HL-60 (cell line): ENCODE measurements around the gene DLG5.

Experiments
- DNase-seq, 2 experiments: peaks; one replicate each; pipeline ENCODE4 v3.0.0-alpha.2; 2010 to 2020; ENCODE audit warnings: low read depth in 1 of 2, low spot score in 1 of 2
- H3K27ac ChIP-seq: fragments of 250-450 bp; sonication (Bioruptor Pico); replicated peaks from 2 replicates; pipeline ENCODE4 v1.5.1; 2020; ENCODE audit warnings: mild to moderate bottlenecking, moderate library complexity
- H3K27me3 ChIP-seq: fragments of 250-450 bp; sonication (Bioruptor Pico); 2 replicates; pipeline ENCODE4 v1.5.1; 2021; ENCODE audit warnings: mild to moderate bottlenecking, moderate library complexity; ENCODE audit not compliant: insufficient read depth, poor library complexity, severe bottlenecking
- H3K4me3 ChIP-seq: replicated peaks from 2 replicates; pipeline ENCODE4 v1.5.1; 2011; ENCODE audit warnings: mild to moderate bottlenecking, control low read depth, low read length; ENCODE audit not compliant: insufficient read depth
- GABPA ChIP-seq: IDR thresholded peaks from 2 replicates; pipeline ENCODE4 v1.6.1; 2012; ENCODE audit warnings: low read depth
- POLR2AphosphoS5 ChIP-seq: IDR thresholded peaks from 2 replicates; pipeline ENCODE4 v1.6.1; 2012; ENCODE audit warnings: low read depth
- SPI1 ChIP-seq: IDR thresholded peaks from 2 replicates; pipeline ENCODE4 v1.6.1; 2012; ENCODE audit warnings: low read depth, mild to moderate bottlenecking, borderline replicate concordance
- TF ChIP-seq, protein P1 (sequence below): IDR thresholded peaks from 2 replicates; pipeline ENCODE4 v1.6.1; 2012; ENCODE audit warnings: low read depth; ENCODE audit not compliant: insufficient replicate concordance
- TF ChIP-seq, protein P2 (sequence below): IDR thresholded peaks from one replicate; pipeline ENCODE4 v1.5.1; 2011; ENCODE audit warnings: low read length, control low read depth, inconsistent platforms; ENCODE audit not compliant: insufficient read depth

Gene DLG5

DNA sequence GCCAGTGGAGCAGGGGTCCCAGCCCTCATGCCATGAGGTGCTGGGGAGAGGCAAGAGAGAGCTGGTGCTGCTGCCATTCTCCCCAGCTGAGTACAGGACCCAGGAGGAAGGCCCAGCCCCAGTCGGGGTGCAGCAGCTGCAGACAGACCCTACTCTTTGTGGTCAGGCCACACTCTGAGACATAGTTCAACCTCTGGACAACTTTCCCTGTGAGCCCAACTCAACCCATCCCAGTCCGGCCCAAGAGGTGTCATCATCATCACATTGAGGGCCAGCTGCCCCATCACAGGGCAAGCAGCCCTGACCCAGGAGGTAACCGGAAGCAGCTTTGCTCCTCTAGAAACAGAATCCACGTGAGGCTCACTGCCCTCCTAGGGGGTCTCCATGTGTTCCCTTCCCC lies 155.1 kb downstream of the DLG5 start:
- TF ChIP-seq, protein P1, sequence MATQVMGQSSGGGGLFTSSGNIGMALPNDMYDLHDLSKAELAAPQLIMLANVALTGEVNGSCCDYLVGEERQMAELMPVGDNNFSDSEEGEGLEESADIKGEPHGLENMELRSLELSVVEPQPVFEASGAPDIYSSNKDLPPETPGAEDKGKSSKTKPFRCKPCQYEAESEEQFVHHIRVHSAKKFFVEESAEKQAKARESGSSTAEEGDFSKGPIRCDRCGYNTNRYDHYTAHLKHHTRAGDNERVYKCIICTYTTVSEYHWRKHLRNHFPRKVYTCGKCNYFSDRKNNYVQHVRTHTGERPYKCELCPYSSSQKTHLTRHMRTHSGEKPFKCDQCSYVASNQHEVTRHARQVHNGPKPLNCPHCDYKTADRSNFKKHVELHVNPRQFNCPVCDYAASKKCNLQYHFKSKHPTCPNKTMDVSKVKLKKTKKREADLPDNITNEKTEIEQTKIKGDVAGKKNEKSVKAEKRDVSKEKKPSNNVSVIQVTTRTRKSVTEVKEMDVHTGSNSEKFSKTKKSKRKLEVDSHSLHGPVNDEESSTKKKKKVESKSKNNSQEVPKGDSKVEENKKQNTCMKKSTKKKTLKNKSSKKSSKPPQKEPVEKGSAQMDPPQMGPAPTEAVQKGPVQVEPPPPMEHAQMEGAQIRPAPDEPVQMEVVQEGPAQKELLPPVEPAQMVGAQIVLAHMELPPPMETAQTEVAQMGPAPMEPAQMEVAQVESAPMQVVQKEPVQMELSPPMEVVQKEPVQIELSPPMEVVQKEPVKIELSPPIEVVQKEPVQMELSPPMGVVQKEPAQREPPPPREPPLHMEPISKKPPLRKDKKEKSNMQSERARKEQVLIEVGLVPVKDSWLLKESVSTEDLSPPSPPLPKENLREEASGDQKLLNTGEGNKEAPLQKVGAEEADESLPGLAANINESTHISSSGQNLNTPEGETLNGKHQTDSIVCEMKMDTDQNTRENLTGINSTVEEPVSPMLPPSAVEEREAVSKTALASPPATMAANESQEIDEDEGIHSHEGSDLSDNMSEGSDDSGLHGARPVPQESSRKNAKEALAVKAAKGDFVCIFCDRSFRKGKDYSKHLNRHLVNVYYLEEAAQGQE: no peak
- TF ChIP-seq, protein P2, sequence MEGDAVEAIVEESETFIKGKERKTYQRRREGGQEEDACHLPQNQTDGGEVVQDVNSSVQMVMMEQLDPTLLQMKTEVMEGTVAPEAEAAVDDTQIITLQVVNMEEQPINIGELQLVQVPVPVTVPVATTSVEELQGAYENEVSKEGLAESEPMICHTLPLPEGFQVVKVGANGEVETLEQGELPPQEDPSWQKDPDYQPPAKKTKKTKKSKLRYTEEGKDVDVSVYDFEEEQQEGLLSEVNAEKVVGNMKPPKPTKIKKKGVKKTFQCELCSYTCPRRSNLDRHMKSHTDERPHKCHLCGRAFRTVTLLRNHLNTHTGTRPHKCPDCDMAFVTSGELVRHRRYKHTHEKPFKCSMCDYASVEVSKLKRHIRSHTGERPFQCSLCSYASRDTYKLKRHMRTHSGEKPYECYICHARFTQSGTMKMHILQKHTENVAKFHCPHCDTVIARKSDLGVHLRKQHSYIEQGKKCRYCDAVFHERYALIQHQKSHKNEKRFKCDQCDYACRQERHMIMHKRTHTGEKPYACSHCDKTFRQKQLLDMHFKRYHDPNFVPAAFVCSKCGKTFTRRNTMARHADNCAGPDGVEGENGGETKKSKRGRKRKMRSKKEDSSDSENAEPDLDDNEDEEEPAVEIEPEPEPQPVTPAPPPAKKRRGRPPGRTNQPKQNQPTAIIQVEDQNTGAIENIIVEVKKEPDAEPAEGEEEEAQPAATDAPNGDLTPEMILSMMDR: no peak
- TF ChIP-seq GABPA (no peak), SPI1 (no peak), POLR2AphosphoS5 (no peak)
- Histone ChIP-seq H3K4me3 (no peak overlapping the region), H3K27me3 (peaks cover 2% of the 10 kb centered on the region), H3K27ac (no peak overlapping the region)
- DNase-seq: no peak

DNA sequence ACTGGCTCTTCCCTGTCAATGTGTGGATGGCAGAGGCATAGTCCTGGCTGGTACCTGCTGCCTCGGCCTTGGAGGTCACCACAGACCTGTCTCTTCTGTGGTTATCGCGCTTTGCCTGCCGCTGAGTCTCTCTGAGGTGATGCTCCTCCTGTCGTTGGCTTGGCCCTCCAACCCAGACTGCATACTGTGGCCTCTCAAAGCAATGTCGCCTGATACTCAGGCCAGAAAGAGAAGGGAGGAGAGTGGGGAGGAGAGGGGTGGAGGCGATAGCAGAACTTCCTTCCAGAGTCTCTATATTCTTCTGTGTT lies 155.7 kb downstream of the DLG5 start:
- Histone ChIP-seq H3K27me3 (peaks cover 2% of the 10 kb centered on the region), H3K4me3 (no peak overlapping the region), H3K27ac (no peak overlapping the region)
- TF ChIP-seq, protein P2: no peak
- TF ChIP-seq POLR2AphosphoS5 (no peak), SPI1 (no peak), GABPA (no peak)
- TF ChIP-seq, protein P1: no peak
- DNase-seq: no peak

GRCh38 chr10:77770081-77770867 lies 156.3 kb downstream of the DLG5 start:
- H3K27ac ChIP-seq: no peak overlapping the region
- DNase-seq: no peak
- no peak for TF ChIP-seq SPI1
- no peak for TF ChIP-seq POLR2AphosphoS5
- TF ChIP-seq, protein P2: no peak
- TF ChIP-seq GABPA: no peak
- TF ChIP-seq, protein P1: no peak
- peaks cover 2% of the 10 kb centered on the region for H3K27me3 ChIP-seq
- no peak overlapping the region for H3K4me3 ChIP-seq
